ENCODE results near the gene CD320. TPM values are rescaled to one million over a fixed set of nuclear protein-coding genes. Genes with fewer than 3 reads are reported as not detected.
"Not testable (repeated sequence)": the region's sequence is repeated elsewhere in the genome, so short reads cannot be mapped to it uniquely, and the experiment has no call there.

CD320 gene
- total RNA-seq, 1 donor from 2014 or later: 44.5 TPM

DNA sequence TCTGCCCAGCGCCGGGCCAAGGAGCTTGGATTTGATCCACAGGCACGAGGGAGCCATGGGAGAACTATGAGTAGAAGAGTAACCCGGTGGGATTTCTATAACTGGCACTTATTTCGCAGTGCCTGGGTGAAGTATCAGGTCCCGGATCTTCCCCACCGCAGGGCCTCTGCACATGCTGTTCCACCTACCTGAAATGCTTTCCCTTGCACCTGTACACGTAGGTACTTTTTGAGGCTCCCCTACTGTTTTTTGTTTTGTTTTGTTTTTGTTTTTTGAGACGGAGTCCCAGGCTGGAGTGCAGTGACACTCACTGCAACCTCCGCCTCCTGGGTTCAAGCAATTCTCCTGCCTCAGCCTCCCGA lies 35.3 kb upstream of the CD320 start:
- Mint-ChIP-seq H3K27me3 (ENCODE audit: unreplicated experiment) (peaks cover 36% of the 10 kb centered on the region), H3K4me3 (ENCODE audit: unreplicated experiment) (peak overlapping the region; percentile 57), H3K36me3 (ENCODE audit: unreplicated experiment) (no peaks in the 10 kb centered on the region), H3K9me3 (ENCODE audit: unreplicated experiment) (no peaks in the 10 kb centered on the region), H3K4me1 (ENCODE audit: unreplicated experiment) (peaks cover 14% of the 10 kb centered on the region), H3K27ac (ENCODE audit: unreplicated experiment) (no peak overlapping the region)
- no peak for DNase-seq (ENCODE audit: extremely low spot score, unreplicated experiment)
- TF ChIP-seq CTCF (IDR thresholded peaks at IDR 0.05): no peak

DNA sequence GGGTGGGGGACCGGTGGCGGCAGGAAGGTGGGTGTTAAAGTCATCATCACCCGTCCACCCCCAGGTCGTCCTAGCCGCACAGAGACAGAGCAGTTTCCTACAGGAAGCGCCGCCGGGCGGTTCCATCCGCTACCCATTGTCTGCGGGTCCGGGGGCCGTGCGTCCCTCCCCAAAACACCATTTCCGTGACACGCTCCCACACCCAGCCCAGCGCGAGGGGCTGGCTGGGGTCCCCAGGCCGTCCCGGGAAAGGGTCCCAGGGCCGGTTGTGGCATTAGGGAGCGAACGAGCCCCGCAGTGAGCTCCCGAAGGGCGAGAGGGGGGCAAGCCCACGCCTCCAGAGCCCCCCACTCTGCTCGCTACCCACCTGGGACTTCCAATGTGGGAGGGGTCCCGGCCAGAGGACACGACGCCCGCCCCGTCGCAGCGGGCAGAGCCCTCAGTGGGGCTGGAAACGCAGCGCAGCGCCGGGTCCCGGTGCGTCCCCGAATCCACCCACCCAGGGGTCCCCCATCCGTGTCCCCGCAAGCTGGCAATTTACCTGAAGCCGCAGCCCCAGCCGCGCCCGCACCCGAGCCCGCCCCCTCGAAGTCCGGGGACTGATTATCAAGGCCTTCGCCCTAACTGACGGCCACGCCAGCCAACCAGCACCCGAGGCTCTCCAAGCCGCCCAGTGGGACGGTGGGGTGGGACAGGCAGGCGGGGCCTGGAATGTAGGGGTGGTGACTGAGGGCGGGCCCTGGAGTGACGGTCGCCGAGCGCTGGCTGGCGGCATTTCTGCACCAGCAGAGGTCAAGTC lies 34.7 kb upstream of the CD320 start, which contains the start of gene KANK3:
Gene KANK3, minus strand, starts transcription at position 579 of the 799 bp plus-strand sequence. CDS start 5,434 bp downstream, outside the sequence.
- TF ChIP-seq CTCF (IDR thresholded peaks at IDR 0.05): no peak
- H3K36me3 Mint-ChIP-seq (ENCODE audit: unreplicated experiment): no peaks in the 10 kb centered on the region
- H3K27ac Mint-ChIP-seq (ENCODE audit: unreplicated experiment): no peak within 1 kb of the TSS
- H3K4me3 Mint-ChIP-seq (ENCODE audit: unreplicated experiment): peak within 1 kb of the TSS; percentile 57
- H3K9me3 Mint-ChIP-seq (ENCODE audit: unreplicated experiment): no peaks in the 10 kb centered on the region
- peak; percentile 92 for DNase-seq (ENCODE audit: extremely low spot score, unreplicated experiment)
- peaks cover 40% of the 10 kb centered on the region for H3K27me3 Mint-ChIP-seq (ENCODE audit: unreplicated experiment)
- peaks cover 13% of the 10 kb centered on the region for H3K4me1 Mint-ChIP-seq (ENCODE audit: unreplicated experiment)

DNA sequence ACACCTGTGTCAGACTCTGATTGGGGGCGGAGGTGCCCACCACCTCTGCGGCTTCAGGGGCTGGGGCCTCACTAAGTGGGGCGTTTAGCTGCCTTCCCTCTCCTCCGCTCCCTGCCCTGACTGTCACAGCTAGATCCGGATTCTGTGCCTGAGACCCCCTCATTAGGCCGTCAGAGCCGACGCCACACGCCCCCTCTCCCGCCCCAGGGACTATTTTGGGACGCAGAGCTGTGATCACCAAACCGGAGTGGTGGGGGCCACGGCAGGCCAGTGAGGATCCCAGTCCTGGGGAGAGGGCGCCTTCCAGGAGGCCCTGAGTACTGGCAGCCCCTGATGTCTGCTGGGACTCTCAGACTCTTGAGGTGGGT lies 34.1 kb upstream of the CD320 start:
- no peak for DNase-seq (ENCODE audit: extremely low spot score, unreplicated experiment)
- Mint-ChIP-seq H3K27ac (ENCODE audit: unreplicated experiment) (no peak overlapping the region), H3K27me3 (ENCODE audit: unreplicated experiment) (peaks cover 45% of the 10 kb centered on the region), H3K36me3 (ENCODE audit: unreplicated experiment) (no peaks in the 10 kb centered on the region), H3K9me3 (ENCODE audit: unreplicated experiment) (no peaks in the 10 kb centered on the region), H3K4me3 (ENCODE audit: unreplicated experiment) (no peak overlapping the region), H3K4me1 (ENCODE audit: unreplicated experiment) (peaks cover 9% of the 10 kb centered on the region)
- TF ChIP-seq CTCF (IDR thresholded peaks at IDR 0.05): no peak

DNA sequence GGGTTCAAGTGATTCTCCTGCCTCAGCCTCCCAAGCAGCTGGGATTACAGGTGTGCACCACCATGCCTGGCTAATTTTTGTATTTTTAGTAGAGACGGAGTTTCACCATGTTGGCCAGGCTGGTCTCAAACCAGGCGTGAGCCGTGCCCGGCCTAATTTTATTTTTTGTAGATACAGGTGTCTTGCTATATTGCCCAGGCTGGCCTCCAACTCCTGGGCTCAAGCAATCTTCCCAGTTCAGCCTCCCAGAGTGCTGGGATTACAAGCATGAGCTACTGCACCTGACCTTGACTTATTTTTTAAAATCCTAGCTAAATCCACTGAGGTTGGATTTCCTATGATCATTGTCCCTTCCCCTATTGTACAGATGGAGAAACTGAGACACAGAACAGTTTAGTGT lies 33.3 kb upstream of the CD320 start:
- peaks cover 49% of the 10 kb centered on the region for H3K27me3 Mint-ChIP-seq (ENCODE audit: unreplicated experiment)
- H3K4me1 Mint-ChIP-seq (ENCODE audit: unreplicated experiment); DNase-seq (ENCODE audit: extremely low spot score, unreplicated experiment); H3K9me3 Mint-ChIP-seq (ENCODE audit: unreplicated experiment); H3K4me3 Mint-ChIP-seq (ENCODE audit: unreplicated experiment); H3K36me3 Mint-ChIP-seq (ENCODE audit: unreplicated experiment); H3K27ac Mint-ChIP-seq (ENCODE audit: unreplicated experiment): not testable (repeated sequence)

- H3K4me3 Mint-ChIP-seq (ENCODE audit: unreplicated experiment): no peak overlapping the region
- H3K27me3 Mint-ChIP-seq (ENCODE audit: unreplicated experiment): peaks cover 56% of the 10 kb centered on the region
- no peak for DNase-seq (ENCODE audit: extremely low spot score, unreplicated experiment)
- no peaks in the 10 kb centered on the region for H3K36me3 Mint-ChIP-seq (ENCODE audit: unreplicated experiment)
- H3K9me3 Mint-ChIP-seq (ENCODE audit: unreplicated experiment): no peaks in the 10 kb centered on the region
- TF ChIP-seq CTCF (IDR thresholded peaks at IDR 0.05): no peak
- peaks cover 9% of the 10 kb centered on the region for H3K4me1 Mint-ChIP-seq (ENCODE audit: unreplicated experiment)
- no peak overlapping the region for H3K27ac Mint-ChIP-seq (ENCODE audit: unreplicated experiment)
Observed at GRCh38 chr19:8340341-8341096, 32.4 kb upstream of the CD320 start.

All from osteocyte (in vitro differentiated cells).